Posterior vena cava (tissue), 2 donors: ENCODE data around the gene NAALADL1. TPM values are rescaled to one million over a fixed set of nuclear protein-coding genes. Genes with fewer than 3 reads are reported as not detected.

Experiments
- DNase-seq: peaks from one replicate; pipeline ENCODE4 v3.0.0-alpha.2; 2020; ENCODE audit warnings: low spot score
- intact Hi-C, 2 donors: fragments of 100-400 bp; cut with DNase I; formaldehyde crosslinking; loops; one replicate each; pipeline versions ENCODE4 v1.14.1 to v1.14.2; 2022 to 2023
- total RNA-seq, 2 donors: library from RNA; stranded (reverse); fragmentation: NEBNext Ultra II Directional; extraction: Animal tissue kit (Norgen Biotek cat#: 25700); gene quantifications; one replicate each; pipeline ENCODE4 v1.2.1, GENCODE V29; 2021
- donor health status: DM: yes; HTN: yes; CAD: no.
- donor health status: DM: yes; HTN: yes; CAD: no.

The NAALADL1 gene
- total RNA-seq, 2 donors from 2014 or later = 15.4 to 18.6 TPM

GRCh38 chr11:65057526-65057925 lies 827 bp downstream of the NAALADL1 start:
- DNase-seq = no peak
- intact Hi-C loops = no loop called here

- DNase-seq = no peak
- intact Hi-C loops = no loop called here
These were observed 1.4 kb downstream of the NAALADL1 start for GRCh38 chr11:65056999-65057398.

- intact Hi-C loops = no loop called here
- no peak for DNase-seq
These were observed 2.8 kb downstream of the NAALADL1 start for GRCh38 chr11:65055538-65055937.

GRCh38 chr11:65053827-65054508 lies 4.4 kb downstream of the NAALADL1 start:
- no peak for DNase-seq

GRCh38 chr11:65051398-65051858 lies 6.9 kb downstream of the NAALADL1 start:
- intact Hi-C loops = no loop called here
- no peak for DNase-seq

More at GRCh38 chr11:65053827-65054508, 4.4 kb downstream of the NAALADL1 start:
- intact Hi-C loops = no loop called here

GRCh38 chr11:65047581-65048422 lies 10.6 kb downstream of the NAALADL1 start:
- intact Hi-C loops = no loop called here

GRCh38 chr11:65045728-65046127 lies 12.6 kb downstream of the NAALADL1 start:
- intact Hi-C loops = no loop called here

More at GRCh38 chr11:65047581-65048422, 10.6 kb downstream of the NAALADL1 start:
- no peak for DNase-seq

GRCh38 chr11:65045061-65045460 lies 13.3 kb downstream of the NAALADL1 start:
- DNase-seq = no peak
- intact Hi-C loops = no loop called here

More at GRCh38 chr11:65045728-65046127, 12.6 kb downstream of the NAALADL1 start:
- DNase-seq = no peak

- DNase-seq = no peak
- intact Hi-C loops = no loop called here
These were observed 14.4 kb downstream of the NAALADL1 start for GRCh38 chr11:65043881-65044501.

- no peak for DNase-seq
- intact Hi-C loops = no loop called here
These were observed 15.5 kb downstream of the NAALADL1 start for GRCh38 chr11:65042891-65043290.

- peak; percentile 95 for DNase-seq
- intact Hi-C loops = no loop called here
These were observed 17.3 kb downstream of the NAALADL1 start, which contains the start of gene SAC3D1 for GRCh38 chr11:65040847-65041622. SAC3D1 (plus strand) TSS chr11:65041210; CDS start chr11:65041293, 83 bp downstream.

- no peak for DNase-seq
- intact Hi-C loops = no loop called here
These were observed 17.9 kb downstream of the NAALADL1 start for GRCh38 chr11:65040520-65040846.

GRCh38 chr11:65036931-65037330 lies 21.4 kb downstream of the NAALADL1 start:
- no peak for DNase-seq
- intact Hi-C loops = no loop called here

- intact Hi-C loops = no loop called here
- DNase-seq = no peak
These were observed 22.8 kb downstream of the NAALADL1 start for GRCh38 chr11:65035579-65035978.

GRCh38 chr11:65034423-65034822 lies 23.9 kb downstream of the NAALADL1 start:
- intact Hi-C loops = no loop called here
- no peak for DNase-seq

- no peak for DNase-seq
- intact Hi-C loops = no loop called here
These were observed 26.1 kb downstream of the NAALADL1 start for GRCh38 chr11:65032216-65032615.

- intact Hi-C loops = no loop called here
- peak; percentile 98 for DNase-seq
These were observed 30.9 kb downstream of the NAALADL1 start, which contains the start of gene SNX15 for GRCh38 chr11:65027213-65028067. SNX15 (plus strand) TSS chr11:65027439; CDS start chr11:65027538, 99 bp downstream.

GRCh38 chr11:65026810-65027209 lies 31.5 kb downstream of the NAALADL1 start:
- DNase-seq = no peak
- intact Hi-C loops = no loop called here
